Activated CD4-positive, CD25-positive, alpha-beta regulatory T cell (primary cell): Measurements from ENCODE around the gene SELENBP1.
"Not testable (repeated sequence)": the region's sequence is repeated elsewhere in the genome, so short reads cannot be mapped to it uniquely, and the experiment has no call there.

Experiments used
- DNase-seq, 4 experiments: peaks; one replicate each; lab custom pipeline; 2025; lab: John Stamatoyannopoulos, UW

The SELENBP1 gene

DNA sequence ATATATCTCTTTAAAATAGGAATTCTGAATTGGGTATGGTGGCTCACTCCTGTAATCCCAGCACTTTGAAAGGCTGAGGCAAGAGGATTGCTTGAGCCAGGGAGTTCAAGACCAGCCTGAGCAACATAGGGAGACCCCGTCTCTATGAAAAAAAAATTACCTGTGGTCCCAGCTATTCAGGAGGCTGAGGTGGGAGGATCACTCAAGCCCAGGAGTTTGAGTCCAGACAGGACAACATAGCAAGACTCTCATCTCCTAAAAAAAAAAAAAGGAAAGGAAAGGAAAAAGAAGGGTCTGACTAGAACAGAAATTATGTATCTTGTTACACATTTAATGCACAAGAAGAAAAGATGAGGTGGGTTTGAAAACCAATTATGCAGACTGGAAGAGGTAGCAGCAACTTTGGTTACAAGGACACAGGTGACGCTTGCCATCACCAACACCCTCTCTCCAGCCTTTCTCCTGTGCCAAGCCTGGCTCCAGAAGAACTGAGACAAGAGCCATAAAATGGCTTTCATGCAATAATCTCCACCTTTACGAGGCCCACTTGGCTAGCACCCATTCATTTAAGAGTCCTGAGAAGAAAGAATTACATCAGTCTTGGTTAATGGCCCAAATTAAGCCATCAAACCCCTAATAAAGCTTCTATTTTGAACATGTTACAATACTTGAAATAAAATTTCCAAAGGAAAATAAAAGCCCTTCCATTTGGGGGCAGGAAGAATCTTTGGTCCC lies 4.8 kb upstream of the SELENBP1 start:
- no peak for DNase-seq

DNA sequence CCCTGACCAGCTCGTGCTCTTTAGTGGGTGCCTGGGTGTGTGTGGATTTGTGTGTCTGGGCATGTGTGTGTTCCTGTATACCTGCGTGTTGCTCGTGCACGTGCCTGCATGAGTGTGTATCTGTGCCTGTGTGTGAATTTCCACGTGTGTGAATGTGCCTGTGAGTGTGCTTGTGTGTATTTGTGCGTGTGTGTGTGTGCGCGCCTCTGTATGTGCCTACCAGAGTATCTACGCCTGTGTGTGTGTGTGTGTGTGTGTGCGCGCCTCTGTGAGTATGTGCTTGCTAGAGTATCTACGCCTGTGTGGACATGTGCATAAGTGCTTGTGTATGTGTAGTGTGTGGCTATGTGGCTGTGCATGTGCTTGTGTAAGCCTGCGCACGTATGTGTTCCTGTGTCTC lies 691 bp upstream of the SELENBP1 start:
- DNase-seq, result no peak

DNA sequence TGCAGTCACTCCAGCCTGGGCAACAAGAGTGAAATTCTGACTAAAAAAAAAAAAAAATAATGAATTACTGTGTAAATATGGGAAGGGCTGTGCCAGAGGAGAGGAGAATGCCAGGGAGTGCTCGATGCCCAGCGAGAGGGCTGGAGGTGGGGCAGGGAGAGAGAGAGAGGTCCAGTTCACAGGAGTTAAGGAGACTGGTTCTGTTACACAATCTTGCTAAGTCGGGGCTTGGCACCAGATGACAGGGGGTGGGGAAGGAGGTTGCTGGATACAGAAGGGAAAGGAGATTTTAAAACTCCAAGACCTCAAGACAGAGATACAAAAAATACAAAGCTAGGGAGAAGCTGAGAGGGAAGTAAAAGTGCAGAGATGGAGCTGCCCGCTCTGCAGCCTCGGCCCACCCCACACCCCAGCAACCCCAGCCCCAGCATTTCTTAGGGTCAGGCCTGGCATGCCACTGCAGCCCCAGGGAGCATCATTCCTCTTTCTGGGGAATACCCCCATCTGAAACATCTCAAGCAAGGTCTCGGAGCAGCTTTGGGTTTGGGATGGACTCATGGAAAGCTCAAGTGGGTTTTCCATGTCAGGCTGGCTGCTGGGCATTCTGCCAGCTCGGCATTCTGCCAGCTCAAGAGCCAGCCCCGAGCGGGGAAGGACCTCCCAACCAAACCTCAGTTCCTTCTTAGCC lies 991 bp downstream of the SELENBP1 start:
- DNase-seq, result no peak

DNA sequence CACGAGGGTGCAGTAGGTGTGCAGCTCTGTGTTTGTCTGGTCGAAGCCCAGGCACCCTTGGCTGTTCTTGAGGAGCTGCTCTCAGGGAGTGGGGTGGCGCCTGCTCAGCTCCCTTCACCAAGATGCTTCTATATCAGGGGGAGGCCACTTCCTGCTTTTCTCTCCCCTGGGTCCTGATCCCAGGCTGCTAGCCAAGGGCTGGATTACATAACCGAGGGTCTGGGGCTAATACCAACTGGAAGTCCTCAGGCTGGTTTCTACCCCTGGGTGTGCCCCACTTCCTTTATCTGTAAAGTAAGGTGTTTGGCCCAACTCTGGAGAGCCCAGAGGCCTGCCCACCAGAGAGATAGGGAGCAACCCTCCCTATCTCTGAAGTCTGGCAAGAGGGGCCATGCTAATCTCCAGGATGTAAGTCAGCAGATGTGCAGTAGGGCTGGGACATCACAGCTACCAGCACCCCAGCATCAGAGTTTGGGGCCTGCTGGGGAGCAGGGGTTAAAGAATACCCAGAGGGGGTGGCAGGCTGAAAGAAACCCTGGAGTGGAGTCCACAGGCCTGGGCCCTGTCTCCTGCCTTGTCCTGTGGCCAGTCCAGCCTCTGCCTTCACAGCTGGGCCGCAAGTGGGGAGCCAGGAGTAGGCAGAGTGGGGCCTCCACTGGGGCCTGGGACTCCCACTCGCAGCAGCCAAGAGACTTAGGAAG lies 2.1 kb downstream of the SELENBP1 start:
- no peak for DNase-seq

DNA sequence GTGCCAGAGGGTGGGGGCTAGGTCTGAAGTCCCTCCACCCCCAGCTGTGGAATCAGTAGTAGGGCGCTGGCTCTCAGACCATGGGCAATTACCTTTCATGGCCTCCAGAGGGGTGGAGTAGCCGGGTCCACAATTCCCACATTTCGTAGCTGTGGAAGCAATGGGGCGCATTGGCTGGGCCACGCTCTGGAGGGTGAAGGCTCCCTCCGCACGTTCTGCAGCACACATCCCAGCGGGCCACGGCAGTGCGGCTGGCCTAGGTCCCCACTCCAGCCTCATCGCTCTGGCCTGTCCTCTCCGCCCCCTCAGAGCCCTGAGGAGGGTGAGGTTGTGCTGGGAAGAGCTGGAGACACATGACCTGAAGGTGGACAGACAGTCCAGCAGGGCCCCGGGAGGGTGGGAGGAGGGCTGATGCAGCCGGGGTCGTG lies 2.9 kb downstream of the SELENBP1 start:
- no peak for DNase-seq

DNA sequence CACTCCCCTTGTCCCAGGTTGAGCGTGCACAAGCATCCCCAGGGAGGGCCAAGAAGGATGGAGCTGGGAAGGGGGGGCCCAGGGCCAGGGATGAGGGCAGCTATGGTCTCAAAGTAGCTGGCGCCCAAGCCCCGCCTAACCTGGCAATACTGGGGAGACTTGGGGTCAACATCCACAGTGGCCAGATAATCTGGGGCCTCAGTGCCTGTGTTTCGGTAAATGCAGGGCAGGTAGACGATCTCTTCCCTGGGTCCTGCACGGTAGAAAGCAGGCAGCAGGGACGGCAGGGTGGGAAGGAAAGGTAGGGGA lies 3.2 kb downstream of the SELENBP1 start:
- no peak for DNase-seq

DNA sequence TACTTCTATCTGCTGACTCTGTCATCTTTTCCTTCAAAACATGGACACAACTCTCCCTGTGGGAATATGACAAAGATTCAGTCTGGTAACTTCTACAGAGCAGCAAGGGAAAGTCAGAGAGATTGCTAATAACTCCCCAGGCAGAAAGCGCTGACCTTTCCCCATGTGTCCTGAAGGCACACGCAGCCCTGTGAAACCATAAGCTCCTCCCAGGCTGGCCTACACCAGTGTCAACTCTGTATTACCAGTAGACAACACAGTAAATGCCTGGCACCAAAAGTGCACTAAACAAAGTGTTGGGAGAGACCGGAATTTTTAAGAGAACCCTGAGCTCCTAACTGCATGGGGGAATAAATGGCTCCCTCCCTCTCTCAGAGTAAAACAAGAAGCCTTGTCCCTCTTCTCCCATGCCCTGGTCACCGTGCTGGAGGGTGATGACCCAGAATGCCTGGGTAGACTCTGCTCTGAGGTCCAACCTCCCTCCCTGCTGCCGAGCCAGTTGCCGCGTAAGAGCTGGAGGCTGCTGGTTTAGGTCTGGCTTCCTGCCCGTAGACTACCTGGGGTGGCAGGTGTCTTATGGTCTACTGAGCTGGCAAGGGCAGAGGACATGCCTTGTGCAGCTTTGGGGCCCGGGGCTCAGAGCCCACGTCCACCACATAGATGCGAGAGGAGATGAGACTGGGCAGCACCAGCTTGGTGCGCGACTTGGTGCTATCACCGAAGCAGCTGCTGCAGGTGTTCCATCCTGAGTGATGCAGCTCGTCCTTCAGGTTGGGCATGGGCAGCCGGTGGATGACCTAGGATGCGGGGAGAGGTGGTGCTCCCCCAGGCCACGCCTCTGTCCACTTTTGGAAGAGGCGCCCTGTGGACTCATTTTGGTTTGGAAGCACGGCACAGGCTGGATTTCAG lies 3.9 kb downstream of the SELENBP1 start:
- DNase-seq, result no peak

DNA sequence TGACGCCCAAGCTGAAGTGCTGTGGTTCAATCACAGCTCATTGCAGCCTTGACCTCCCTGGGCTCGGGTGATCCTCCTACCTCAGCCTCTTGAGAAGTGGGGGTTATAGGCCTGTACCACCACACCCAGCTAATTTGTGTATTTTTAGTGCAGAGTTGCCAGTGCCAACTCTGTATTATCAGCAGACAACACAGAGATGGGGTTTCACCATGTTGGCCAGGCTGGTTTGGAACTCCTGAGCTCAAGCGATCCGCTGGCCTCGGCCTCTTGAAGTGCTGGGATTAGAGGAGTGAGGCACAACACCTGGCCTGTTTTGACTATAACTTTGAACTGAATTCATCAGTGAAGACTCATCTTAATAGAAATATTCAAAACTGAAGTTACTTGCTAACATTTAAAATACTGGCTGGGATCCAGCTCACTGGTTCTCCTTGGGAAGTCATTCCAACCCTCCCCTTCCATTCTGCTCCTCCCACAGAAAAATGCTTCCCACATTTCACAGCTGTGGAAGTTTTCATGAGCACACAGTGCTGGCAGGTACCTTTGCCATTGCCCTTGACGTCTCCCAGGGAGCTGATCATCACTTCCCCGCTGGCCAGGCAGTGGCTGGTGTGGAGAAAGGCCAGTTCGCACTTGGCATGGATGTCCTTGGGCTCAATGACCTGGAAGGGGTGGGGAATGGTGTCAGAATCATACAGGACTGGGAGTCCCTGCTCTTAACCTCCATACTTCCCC lies 4.7 kb downstream of the SELENBP1 start:
- no peak for DNase-seq

DNA sequence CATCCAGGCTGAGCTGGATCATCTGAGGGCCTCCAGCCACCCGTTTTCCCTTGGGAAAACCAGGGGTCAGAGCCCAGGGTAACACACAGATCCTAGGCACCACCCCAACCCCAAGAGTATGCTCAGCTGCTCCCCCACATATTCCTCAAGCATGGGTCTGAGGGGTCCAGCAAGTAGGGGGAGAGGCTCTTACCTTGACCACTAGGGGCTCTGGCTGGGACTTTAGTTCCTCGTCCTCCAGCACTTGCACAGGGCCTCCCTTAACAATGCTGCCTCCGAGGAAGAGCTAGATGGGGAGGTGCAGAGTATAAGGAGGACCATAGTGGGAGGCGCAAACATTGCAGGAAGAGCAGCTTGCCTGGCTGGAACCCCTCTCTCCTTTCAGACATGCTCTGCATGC lies 7.5 kb downstream of the SELENBP1 start:
- DNase-seq, result no peak

DNA sequence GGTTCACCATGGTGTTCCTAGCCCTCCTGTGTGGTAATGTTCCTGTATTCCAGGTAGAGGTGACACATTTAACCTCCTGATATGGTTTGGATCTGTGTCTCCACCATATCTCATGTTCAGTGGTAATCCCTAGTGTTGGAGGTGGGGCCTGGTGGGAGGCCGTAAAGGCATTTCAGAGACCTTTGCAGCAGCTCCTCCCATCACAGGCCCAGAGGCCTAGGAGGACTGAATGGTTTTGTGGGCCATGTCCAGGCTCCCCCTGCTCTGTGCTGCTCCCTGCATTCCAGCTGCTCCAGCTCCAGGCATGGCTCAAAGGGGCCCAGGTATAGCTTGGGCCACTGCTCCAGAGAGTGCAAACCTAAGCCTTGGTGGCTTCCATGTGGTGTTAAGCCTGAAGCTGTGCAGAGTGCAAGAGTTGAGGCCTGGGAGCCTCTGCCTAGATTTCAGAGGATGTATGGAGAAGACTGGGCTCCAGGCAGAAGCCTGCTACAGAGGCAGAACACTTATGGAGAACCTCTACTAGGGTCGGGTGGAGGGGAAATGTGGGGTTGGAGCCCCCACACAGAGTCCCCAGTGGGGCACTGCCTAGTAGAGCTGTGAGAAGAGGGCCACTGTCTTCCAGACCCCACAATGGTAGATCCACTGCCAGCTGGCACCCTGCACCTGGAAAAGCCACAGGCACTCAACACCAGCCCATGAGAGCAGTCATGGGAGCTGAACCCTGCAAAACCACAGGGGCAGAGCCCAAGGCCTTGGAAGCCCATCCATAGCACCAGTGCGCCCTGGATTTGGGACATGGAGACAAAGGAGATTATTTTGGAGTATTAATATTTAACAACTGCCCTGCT lies 10.0 kb downstream of the SELENBP1 start:
- no peak for DNase-seq

DNA sequence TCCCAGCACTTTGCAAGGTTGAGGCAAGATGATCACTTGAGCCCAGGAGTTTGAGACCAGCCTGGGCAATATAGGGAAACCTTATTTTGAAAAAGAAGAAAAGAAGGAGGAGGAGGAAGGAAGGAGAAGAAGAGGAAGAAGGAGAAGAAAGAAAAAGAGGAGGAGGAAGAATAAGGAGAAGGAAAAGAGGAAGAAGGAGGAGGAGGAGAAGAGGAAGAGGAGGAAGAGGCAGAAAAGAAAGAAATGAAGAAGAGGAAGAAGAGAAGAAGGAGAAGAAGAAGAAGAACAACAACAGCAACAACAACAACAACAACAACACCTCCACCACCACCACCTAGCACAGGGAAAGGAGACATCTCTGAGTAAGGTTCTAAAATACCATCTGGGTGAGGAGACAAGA lies 10.6 kb downstream of the SELENBP1 start:
- no peak for DNase-seq

DNA sequence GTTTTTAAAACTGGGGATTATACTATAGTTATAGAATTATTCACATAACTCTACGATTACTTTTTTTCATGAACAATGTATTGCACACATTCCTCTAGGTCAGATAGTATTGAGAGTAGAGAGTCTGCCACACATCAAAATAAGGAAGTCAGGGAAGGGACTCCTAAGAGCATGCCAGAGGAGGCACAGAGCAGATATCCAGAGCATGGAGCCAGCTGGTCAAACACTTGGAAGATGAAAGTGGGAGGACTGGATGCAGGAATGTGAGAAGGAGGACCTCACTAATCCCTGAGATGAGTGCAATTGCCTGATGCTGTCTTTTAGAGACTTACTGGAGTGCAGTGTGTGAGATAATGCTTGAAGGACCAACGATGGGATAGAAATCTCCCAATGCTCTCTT lies 15.8 kb downstream of the SELENBP1 start:
- DNase-seq, result no peak

DNA sequence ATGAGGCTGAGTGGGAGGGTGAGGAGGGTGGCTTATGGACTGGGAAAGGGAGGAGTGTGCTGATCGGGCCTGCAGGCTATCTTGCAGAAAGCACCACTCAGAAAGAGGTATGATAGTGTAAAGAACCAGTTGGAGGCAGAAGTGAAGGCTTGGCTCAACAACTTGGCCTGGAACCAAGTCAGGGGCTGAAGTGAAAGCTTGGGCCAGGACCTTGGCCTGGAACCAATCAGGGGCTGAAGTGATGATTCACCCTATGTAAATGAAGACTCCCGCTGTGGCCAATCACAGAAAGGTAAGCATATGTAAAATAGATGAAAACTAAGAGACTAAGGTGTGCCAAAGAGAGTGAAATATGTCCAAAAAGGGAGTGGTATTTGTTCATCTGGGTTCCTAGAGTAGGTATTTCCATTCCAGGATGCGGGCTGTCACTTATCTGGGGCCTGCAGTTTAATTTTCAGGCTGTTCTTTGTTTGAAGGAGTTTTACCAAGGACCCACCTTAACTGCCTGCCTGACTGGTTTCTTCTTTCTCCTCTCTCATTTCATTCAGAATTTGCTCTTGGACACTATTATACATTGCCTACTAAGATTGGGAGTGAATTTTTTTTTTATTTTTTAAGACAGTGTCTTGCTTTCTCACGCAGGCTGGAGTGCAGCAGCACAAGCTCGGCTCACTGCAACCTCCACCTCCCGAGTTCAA lies 20.3 kb downstream of the SELENBP1 start:
- no peak for DNase-seq

DNA sequence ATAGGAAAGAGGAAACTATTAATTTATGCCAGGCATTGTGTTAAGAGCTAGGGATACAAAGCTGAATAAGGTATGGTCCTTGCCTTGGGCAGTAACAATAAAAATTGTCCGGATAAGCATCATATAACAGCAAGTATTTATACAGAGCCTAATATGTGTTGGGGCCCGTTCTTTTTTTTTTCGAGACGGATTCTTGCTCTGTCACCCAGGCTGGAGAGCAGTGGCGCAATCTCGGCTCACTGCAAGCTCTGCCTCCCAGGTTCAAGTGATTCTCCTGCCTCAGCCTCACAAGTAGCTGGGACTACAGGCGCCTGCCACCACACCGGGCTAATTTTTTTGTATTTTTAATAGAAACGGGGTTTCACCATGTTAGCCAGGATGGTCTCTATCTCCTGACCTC lies 22.2 kb downstream of the SELENBP1 start:
- DNase-seq, result not testable (repeated sequence)

DNA sequence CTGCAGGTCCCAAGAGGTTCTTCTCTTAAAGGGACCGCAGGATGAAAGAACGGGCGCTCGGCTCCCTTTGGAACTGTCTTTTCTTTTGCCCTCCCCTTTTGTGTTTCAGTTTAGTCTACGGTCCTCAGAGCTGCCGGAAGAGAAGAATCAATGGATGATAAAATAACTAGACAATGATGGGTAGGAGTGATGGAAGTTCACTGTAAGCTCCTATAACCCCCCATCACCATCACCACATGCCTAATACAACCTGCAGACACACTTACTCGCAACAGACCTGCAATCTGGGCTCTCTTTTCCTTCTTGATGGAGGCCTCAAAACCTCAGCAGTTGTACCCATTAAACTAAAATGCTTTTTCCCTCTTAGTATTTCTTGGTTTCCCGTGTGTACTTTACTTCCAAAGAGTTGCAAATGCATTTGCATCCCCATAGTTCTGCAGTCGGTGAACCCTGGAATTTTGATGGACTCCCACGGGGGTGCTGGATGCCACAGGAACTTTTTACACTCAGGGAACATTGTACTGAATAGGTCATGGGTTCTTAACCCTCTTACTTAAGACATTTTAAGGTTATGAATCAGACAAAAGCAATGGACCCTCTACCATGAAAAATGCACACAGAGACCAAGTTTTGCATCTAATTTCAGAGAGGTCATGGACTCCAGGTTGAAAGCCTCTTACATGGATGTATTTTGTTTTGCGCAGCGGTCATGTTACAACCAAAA lies 24.8 kb downstream of the SELENBP1 start:
- no peak for DNase-seq

DNA sequence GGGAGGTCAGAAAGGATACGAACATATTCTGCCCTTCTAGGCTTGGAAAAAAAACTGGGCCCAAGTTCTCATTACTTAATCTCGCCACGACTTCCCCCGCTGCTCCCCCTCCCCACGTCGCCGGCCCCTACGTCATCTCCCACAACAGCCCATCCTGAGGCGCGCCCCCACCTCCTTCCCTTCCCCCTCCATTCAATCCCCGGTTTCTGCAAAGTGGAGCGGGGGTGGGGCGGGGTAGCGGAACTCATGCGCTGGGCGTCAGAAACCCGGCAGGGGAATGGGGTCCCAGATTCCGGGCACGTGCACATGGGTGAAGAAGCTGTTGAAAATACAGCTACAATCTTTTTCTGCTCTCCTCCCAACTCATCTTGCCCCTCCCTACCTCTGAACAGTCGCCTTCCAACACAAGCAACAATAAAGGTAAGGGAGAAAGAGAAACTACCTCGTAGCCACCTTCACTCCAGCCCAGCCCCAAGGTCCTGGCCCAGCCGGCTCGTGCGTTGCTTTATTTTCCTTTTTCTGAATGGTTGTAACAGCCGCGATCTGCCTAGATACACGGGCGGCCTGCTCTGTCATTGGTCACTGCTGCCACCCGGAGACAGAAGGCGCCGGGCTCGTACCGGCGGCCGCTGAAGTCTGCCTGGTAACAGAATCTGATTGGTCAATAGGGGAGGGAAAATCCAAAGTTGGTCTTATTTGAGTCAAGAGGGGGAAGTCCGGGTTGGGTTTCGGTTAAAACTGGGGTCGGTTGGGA lies 25.6 kb downstream of the SELENBP1 start, which contains the start of gene RFX5:
Gene RFX5 (minus strand): TSS at position 484 of the 754 bp plus-strand sequence. CDS start 932 bp downstream, outside the sequence.
- DNase-seq, result peak; percentile 71 to 88 (median 82)

DNA sequence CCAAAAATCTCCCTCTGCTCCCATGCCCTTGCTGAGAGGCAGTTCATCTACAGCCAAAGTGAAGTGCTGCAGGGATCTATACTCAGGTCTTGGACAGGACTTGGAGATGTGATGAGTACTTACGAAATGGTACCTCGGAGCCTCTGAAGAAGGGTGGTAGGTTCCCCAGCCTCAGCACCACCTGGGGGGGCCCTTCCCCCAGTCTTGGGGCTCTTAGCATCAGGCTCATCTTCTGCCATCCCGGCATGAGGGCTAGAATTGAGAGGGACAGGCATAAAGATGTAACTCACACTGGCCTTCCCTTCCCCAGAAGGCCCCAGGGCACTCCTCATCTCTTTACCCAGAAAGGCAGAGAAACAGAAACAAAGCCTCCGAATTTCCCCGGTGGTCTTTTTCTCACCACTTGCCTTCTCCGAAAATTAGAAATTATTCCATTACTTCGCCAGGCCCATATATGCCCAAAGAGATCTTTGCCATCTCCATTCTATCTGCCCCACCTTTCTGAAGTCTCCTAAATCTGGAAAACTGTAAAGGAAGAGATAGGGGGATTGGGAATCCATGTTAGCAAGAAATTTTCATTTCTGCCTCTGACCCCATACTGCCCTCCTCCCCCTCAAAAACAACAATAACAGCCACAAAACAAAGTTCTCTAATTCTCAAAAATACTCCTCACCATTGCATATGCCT lies 26.3 kb downstream of the SELENBP1 start:
- DNase-seq, result no peak

DNA sequence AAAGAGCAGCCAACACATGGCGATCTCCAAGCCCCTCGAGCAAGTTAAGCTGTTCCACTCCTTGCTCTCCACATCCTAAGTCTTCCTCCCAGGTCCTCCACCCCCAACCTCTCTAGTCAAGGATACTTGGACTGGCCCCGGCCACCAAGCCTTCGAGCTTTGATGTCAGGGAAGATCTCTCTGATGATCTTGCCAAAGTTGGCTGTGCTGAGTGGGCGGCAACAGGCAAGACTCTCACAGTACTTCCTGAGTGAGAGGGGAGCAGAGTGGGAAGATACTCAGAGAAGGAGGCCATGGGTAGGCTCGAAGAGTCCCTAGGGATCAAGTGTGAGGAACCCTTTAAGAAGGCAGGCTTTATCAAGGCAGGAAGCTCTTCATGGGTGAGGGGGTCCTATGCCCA lies 28.2 kb downstream of the SELENBP1 start:
- DNase-seq, result no peak
